ENCODE results near the gene CCDC73. TPM values are rescaled to one million over a fixed set of nuclear protein-coding genes. Genes with fewer than 3 reads are reported as not detected.

The CCDC73 gene
- total RNA-seq, 1 experiment from 2014 or later: 0.04 TPM

- Histone ChIP-seq H3K9ac (ENCODE audit: extremely low read depth, insufficient read length, low read length) (no peak overlapping the region), H2BK120ac (ENCODE audit: low read depth, low read length, poor library complexity, severe bottlenecking) (no peak overlapping the region), H2BK15ac (ENCODE audit: low read depth, low read length) (no peak overlapping the region), H3K23ac (ENCODE audit: insufficient read length, low read depth, low read length) (no peak overlapping the region), H3T11ph (ENCODE audit: low read length) (no peak overlapping the region), H3K4me1 (ENCODE audit: insufficient read depth, low read length) (no peaks in the 10 kb centered on the region), H3K27me3 (ENCODE audit: insufficient read depth, low read length) (no peaks in the 10 kb centered on the region), H4K20me1 (ENCODE audit: control insufficient read depth, insufficient read depth, insufficient read length) (no peaks in the 10 kb centered on the region), H3K9me3 (ENCODE audit: control insufficient read depth, low read depth, low read length) (no peaks in the 10 kb centered on the region), H4K91ac (ENCODE audit: insufficient read length, low read depth, low read length) (no peak overlapping the region), H2BK5ac (ENCODE audit: insufficient read length, low read length) (no peak overlapping the region), H3K23me2 (ENCODE audit: insufficient read length, low read depth, low read length, poor library complexity, severe bottlenecking) (no peaks in the 10 kb centered on the region), H4K5ac (ENCODE audit: insufficient read length, low read depth, low read length) (no peak overlapping the region), H3K14ac (ENCODE audit: insufficient read depth, low read length) (no peak overlapping the region), H4K8ac (replicated peaks; ENCODE audit: insufficient read length, low read depth, low read length) (no peak overlapping the region), H3K79me2 (ENCODE audit: insufficient read depth, low read length) (no peaks in the 10 kb centered on the region), H3K18ac (ENCODE audit: insufficient read length, low read depth, low read length) (no peak overlapping the region), H2AFZ (ENCODE audit: low read length) (no peak overlapping the region), H2BK20ac (ENCODE audit: low read depth, low read length, poor library complexity, severe bottlenecking) (no peak overlapping the region), H3K79me1 (ENCODE audit: insufficient read depth, low read depth, low read length, poor library complexity, severe bottlenecking) (no peaks in the 10 kb centered on the region), H2BK12ac (ENCODE audit: insufficient read length, low read depth, low read length) (no peak overlapping the region), H3K4ac (ENCODE audit: low read depth, low read length) (no peak overlapping the region), H3K4me2 (ENCODE audit: insufficient read depth, insufficient read length, low read length) (no peak overlapping the region), H2AK5ac (ENCODE audit: insufficient read length, low read length) (no peak overlapping the region), H3K27ac (ENCODE audit: insufficient read length, low read depth, low read length) (no peak overlapping the region), H3K56ac (ENCODE audit: insufficient read length, low read depth, low read length) (no peak overlapping the region)
- Mint-ChIP-seq H3K27me3 (ENCODE audit: low read depth) (peaks cover 2% of the 10 kb centered on the region), H3K4me1 (no peaks in the 10 kb centered on the region), H3K4me3 (no peak overlapping the region), H3K27ac (no peak overlapping the region), H3K9me3 (no peaks in the 10 kb centered on the region), H3K36me3 (ENCODE audit: insufficient read depth in 1 of 3, low read depth in 3 of 3) (no peaks in the 10 kb centered on the region)
- no peak for DNase-seq
- no peak for TF ChIP-seq CTCF (conservative IDR thresholded peaks at IDR 0.05)
- no CpG with 5 or more reads among the region's 3 CpGs for WGBS (ENCODE audit: extremely low coverage, insufficient read length, low lambda C conversion rate)
Measured at GRCh38 chr11:32563600-32563959, 230.9 kb downstream of the CCDC73 start.
